ENCODE data around the gene NFATC3.

Gene NFATC3

DNA sequence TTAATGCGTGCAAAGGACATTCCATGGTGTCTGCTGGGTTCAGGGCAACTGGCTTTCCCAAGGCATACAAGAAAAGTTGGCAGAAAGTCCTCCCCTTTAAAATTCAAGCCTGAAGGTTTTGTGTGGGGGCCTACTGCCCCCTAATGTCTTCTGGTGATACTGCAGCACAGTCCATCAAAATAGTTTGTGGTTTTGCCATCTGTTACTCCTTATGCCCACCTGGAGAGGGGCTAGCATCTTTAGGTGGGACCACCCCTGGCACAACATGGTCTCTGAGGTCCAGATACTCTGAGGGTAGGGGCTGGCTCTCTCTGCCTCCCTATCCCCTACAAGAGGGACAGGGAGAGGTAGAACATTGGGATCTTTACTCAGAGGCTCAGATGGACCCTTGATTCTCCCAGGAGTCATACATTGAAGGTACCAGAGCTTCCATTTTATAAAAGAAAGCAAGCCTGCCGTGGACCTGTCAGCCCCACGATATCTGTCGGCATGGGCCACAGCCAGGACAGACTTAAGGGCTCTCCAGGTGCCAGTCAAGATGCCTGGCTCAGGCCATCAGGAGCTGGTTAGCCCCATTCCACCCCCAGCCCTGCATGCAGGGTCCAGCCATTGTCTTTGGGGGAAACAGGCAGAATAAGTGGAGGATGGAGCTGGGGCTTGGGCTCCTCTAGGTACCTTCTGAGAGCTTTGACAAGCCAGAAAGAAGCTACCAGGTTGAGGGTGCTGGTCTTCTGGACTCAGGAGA, 144.4 kb downstream of the NFATC3 start:
- DNase-seq: peak in 23 of 56 donors; percentile 8 to 71 (median 28)

DNA sequence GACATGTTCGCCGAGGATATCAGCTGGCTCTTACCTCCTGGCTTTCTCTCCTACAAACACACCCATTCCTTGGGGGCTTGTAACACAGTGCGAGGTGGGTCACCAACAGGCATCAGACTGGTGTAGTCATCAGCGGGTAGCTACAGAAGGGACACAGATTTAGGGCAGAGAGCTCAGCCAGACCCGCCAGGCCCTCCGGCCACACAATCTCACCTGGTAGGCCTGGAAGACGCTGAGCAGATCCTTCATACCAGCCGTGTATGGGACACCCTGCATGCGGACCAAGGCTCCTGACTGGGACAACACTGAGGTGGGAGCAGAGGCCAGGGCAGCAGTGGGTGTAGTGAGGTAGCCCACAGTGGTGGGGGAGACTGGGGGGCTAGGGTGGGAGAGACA, 145.0 kb downstream of the NFATC3 start:
- no peak for DNase-seq

DNA sequence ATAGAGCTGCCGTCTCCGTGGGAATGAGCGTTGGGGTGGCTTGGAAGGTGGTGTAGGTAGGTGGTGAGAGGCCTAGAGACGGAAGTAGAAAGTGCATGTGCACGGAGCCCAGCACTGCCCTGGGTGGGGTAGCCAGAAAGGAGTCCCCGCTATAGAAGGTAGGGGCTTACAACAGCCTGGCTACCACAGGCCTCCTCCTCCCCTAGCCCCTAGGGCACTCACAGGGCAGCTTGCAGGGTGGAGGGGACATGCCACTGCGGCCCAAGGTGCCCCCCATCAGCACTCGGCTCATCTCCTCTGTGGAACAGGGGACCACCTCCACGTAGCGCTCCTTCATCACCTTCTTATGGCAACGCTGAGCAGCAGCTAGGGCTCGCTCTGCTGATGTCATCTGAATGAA, 145.8 kb downstream of the NFATC3 start:
- DNase-seq: no peak

DNA sequence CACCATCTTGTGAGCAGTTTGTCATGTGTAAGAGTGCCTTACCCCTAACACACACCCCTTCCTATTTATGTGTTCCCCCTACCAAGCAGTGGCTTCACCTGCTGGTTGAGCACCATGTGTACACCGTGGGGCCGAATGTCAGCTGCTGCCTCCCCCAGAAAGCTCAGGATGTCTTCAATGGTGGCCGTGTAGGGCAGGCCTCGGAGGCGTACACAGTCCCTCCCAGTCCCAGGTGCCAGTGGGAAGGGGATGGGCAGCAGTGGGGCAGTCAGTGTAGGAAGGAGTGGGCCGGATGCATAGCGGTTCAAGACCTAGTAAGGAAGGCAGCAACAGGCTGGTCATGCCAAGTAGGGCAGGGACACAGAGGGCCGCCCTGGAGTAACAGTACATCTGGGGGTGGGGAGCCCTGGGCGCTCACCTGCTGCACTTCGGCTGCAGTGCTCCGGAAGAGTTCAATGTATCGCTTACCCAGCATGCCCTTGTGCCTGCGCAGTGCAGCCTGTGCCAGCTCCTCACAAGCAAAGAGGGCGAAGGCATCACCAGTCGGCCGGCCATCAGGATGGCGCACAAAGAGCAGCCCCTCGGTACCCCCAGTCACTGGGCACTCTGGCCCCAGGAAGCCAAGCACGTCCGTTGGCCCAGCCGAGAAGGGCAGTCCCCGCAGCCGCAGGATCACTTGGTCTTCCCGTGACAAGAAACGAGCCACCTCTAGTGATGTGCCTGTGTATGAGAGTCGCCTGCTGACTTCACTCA, 146.4 kb downstream of the NFATC3 start:
- no peak for DNase-seq

DNA sequence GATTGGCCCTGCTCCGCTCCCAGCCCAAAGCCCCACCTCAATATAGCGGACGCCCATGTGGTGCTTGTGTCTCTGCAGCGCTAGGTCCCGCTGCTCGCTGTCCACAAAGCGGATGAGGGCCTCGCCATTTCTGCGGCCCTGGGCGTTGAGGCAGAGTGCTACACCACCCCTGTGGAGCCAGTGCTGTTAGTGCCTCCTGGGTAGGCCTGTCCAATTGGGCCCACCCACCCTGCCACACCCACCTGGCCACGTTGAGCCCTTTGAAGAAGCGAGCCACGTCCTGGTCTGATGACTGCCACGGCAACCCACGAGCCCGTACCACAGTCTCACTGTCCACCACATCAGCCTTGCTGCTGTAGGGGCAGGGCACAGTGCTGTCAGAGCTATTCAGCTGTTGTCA, 147.2 kb downstream of the NFATC3 start:
- no peak for DNase-seq

DNA sequence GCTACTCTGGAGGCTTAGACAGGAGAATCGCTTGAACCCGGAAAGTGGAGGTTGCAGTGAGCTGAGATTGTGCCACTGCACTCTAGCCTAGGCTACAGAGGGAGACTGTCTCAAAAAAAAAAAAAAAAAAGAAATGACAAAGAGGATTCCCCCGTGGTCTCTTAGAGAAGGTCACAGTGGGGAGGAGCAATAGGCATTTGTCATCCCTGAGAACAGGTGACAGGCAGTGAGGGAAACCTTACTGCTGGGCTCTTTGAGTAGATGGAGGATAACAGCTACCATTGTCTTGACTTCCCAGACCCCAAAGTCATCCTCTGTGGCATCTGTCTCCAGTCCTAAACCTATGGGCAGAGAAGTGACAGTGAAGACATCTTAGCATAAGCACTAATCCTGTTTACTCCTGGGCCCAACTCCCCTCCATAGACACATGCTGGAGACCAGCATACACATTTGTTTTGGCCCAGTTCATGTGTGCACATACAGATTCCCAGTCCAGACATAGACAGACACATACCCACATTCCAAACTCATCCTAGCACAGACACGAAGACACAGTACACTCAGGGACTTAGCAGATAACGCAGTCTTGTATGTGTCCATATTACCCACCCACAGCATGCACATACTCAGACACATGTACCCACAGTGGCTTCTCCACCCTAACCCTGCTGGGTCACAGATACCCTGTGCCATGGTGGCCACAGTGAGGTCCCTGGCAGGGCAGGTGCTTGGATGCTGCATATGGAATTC, 148.1 kb downstream of the NFATC3 start:
- no peak for DNase-seq

DNA sequence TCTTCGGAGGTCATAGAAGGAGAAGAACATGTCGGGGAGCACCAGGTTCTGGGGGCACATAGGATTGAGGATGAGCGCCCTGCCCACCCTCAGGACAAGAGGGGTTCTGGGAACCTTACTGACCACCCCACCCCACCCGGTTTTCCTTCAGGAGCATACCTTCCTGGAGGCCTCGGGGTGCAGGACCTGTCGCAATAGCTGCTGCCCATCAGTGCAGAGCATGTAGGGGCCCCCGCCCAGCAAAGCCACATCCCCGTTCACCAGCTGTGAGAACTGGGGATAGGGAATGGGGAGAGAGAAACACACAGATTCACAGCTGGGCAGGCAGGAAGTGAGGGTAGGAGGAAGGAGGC, 148.6 kb downstream of the NFATC3 start:
- DNase-seq: no peak

DNA sequence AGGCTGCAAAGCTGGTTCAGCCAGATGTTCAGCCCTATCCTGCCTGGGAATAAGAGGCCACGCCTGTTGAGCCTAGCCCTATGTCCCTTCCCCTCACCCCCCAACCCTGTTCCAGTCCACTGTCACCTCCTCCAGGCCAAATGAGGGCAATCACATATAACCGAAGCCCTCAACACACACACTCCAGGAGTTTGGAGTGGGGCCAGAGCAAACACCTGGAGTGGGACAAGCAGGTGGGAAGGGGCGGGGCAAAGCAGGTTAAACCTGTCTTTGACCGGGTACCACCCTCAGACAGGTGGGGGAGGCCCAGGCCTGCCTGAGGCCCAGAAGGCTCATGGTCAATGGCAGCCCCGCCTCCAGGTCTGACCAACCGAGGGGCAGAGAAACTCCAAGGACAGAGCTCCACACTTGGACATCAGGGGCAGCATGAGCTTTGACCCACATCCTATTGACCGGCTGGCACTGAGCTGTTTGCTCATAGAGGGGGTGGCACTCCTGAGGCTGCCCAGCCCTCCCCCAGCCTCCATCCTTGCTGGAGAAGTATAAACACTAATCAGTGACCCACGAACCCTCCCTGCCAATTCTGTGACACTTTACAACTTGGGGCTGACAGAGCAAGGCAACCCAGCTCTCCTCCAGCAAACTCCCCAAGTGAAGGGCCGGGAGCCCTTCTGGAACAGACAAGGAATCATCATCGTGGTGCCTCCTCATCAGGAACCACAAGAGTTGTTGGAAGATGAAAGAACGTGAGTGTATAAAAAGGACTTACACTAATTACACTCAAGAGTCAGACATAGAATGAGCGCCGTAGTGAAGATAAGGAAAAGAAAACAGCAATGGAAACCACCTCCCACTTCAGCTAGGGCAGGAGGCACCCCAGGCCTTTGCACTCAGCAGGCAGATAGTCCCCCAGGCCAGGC, 149.3 kb downstream of the NFATC3 start:
- no peak for DNase-seq

DNA sequence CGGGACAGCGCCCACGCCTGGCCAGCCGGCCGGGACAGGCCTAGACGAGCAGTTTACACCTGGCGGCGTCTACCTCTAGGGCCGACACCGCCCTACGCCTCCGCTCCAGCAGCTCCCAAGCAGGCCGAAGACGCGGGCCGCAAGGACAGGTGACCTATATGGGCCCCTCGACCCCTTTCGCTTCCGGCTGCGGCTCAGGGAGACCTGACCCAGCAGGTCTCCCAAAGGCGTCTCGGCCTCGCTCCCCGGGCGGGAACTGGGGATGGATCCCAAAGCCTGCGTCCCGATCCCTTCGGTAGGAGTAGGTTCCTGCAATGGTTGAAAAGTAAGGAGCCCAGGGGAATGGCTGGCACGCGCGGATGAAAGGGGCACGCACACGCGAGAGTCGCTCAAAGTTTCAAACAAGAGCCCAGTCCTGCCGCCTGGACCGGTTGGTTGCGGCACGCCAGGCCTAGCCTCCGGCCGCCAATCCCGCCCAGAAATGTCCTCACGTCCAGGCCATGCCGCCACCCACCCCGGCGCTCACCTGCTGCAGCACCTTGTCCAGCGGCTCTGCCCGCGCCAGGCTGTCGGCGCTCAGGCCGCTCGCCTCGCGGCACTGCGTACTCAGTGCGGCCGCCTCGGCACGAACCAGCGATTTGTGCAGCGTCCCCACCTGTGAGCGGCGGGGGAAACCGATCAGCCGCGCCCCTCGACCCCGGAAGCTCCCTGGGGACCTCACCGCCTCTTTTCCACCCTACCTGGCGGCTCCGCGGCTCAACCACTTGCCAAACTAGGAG, 150.1 kb downstream of the NFATC3 start:
- DNase-seq: no peak

DNA sequence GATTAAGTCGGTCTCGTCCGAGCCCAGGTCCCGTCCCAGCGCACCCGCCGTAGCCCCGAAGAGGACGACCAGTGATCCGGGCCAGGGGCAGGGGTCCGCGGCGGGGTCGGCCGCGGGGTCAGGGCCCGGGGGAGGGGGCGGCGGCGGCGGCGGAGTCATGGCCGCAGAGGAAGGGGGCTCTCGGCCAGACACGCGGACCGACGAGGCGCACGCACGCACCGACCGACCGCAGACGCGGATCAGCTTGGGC, 150.6 kb downstream of the NFATC3 start, which contains the start of gene ESRP2:
Gene ESRP2 (minus strand): TSS at position 241 of the 250 bp plus-strand sequence. CDS start 82 bp downstream, at position 159.
- DNase-seq: no peak

DNA sequence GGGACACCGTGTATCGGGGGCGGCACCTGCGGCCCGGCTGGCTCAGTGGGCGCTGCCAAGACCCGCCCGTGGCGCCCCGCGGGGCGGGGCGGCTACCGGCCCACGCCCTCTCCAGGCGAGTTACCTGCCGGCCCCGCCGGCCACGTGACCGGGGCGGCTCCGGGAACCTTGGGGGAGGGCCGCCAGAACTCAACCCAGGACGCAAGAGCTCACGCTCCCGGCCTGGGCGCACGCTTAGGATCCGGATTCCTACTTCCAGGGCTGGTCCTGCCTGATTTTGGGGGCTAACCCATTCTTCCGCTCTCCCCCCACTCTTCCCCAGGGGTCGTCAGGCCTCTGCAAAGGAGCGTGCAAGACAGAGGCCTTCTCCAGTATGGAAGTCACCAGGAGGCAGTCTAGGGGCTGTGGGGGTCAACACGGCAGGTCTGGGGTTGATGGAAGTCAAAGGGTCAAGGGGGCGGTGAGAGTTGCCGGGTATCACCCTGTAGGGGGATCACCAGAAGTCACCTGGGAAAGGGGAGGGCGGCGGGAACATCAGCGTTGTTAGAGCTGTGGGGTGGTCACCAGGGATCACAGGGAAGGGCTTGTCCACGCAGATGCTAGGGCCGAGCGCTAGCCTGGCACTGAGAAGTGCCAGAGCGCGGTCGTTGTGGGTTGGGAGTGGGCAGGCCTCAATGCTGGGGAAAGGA, 151.1 kb downstream of the NFATC3 start:
- DNase-seq: peak in 1 of 56 donors; percentile 21

DNA sequence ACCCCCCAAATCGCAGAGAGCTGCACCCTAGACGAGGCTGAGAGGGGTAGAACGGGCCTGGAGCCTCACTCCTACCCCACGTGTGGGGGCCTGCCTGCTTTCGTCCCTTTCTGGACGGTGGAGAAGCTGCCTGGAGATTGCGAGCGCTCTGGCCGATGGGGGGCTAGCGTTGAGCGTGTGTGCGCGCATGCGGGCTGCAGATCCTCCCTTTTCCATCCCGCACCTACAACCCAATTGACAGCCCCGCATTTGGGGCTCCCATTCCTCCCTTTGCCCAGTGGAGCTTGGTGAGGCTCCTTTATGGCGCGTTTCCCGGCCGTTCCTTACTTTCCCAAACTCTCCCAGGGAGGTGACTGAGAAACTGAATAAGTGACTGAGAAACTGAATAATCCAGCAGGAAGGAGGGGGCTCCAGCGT, 151.7 kb downstream of the NFATC3 start:
- DNase-seq: peak in 6 of 56 donors; percentile 41 to 81 (median 58)

DNA sequence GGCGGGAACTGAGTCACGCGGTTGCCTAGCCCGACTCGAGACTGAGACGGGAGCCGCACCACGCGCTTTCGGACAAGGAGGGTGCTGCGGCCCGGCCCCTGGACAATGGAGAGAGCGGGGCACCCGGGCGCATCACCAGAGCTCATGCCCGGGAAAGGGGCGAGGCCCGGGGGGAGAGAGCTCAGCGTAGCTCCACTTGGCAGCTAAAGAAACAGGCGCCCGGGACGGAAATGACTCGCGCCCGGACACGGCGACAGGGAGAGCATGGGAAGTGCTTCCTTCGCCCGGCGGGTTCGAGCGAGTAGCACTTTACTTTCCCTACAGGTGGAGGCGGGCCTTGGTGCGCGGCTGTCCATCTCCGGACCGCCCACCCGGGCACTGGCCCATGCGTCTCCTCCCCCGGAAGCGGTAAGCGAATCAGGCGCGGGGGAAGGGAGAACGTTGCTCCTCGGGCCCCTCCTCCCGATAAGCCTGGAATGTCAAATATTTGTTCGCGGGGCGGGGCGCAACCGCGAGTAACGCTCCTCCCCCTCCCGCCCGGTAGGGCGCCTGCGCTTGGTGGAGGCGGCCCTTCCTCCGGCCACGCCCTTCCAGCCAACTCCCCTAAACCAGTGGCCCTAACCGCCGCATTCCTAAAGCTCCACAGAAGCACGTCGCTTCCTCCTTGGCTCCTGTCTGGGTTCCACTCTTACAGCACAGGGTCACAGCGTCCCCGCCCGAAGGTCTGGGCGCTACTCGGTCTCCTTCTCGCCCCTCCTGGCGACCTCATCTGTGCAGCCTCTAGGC, 152.3 kb downstream of the NFATC3 start:
- peak; percentile 74 to 97 (median 92) for DNase-seq

DNA sequence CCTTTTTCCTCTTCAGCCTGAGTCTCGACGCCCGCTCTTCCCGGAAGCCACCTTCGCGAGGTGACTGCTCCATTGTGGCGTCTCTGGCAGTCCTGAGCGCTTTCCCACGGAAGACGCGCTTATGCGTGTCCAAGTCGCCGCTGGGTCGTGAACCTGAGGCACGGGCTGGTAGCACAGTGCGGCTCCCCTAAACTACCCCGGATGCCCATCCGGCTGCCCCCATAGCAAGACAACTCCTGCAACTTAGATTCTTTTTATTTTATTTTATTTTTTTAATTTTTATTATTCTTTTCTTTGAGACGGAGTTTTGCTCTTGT, 152.8 kb downstream of the NFATC3 start:
- no peak for DNase-seq

DNA sequence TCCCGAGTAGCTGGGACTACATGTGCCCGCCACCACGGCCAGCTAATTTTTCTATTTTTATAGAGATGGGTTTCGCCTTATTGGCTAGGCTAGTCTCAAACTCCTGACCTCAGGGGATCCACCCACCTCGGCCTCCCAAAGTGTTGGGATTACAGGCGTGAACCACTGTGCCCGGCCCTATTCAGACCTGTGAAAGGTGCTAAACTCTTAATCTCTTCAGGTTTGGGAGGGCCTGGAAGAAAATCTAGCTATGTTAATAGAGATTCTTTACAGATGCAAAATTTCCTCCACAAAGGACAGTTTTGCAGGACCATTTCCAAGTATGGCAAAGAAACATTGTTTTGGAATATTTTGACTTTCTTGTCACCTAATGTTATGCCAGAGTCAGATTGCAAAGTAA, 156.9 kb downstream of the NFATC3 start:
- DNase-seq: no peak

DNA sequence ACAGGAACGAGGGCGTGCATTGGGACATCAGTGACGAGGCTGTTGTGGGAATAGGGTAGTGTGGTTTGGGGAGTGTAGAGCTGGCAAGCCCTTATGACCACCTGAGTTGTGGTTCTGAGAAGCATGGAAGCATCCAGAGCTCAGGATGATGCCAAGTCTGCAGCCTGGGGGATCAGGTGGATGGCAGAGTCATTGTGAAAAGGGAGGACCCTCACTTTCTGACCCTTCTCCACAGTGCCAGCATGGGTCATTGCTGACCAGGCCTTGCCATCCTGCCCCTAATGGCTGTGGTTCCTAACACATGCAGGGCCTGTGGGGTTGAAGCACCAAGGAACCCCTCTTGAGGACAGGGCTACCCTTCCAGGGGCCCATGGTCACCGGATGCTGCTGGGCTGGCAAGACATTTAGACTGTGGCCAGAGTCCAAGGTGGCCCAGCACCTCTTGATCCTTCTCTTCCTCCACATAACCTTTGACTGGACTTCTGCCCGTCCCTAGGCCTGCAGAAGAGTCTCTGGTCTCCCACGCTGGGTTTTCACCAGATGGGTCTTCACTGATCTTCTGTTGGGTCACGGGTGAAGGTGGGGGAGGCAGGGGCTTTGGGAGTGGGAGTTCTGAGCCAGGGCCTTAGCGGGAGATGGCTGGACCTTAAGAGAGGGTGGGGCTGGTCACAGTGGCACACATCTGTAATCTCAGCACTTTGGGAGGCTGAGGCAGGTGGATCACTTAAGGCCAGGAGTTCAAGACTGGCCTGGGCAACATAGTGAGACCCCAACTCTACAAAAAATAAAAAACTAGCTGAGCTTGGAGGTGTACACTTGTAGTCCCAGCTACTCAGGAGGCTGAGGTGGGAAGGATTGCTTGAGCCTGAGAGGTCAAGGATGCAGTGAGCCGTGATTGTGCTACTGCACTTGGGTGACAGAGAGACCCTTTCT, 158.0 kb downstream of the NFATC3 start:
- DNase-seq: no peak

DNA sequence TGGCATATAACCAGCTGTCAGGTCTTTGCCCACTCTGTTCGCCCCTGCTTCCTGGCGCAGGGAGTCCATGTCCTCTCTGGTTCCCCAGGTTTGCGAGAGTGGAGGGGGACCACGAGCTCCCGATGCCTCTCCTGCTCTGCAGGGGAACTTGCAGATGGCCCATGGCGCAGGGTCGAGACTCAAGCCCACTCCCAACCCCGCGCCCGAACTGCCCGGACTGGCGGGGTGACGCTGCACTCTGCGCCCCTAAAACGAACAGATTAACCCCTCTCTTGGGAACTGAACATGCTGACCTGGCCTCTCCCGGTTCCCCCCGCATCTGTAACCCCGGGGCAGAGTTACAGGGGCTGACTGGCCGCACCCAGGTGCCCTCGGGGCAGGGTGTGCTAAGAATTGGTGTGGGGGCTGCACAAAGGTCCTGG, 159.3 kb downstream of the NFATC3 start:
- DNase-seq: no peak

All from amygdala (tissue), 56 donors.